PC-9 (cell line): Measurements from ENCODE around the gene DRD3.

ENCODE experiments used
- CTCF ChIP-seq: fragments of 200-600 bp; sonication (generic); conservative IDR thresholded peaks from 2 replicates; pipeline ENCODE4 v1.6.1; 2017; ENCODE audit warnings: mixed run types, antibody characterized with exemption, mild to moderate bottlenecking, moderate library complexity
- EZH2 ChIP-seq: fragments of 200-600 bp; sonication (generic); IDR thresholded peaks from 2 replicates; pipeline ENCODE4 v1.8.0; 2017; ENCODE audit warnings: antibody characterized with exemption, low read depth

- no peak for TF ChIP-seq EZH2
- TF ChIP-seq CTCF, result no peak
These were observed 10.7 kb downstream of the DRD3 start for GRCh38 chr3:114168150-114168549.
